SK-N-SH treated with all-trans-retinoic acid at 6 μM for 48 hours (cell line): Measurements from ENCODE around the gene CYLD.

Experiments
- ATAC-seq: fragments of 200-7000 bp; cut with Tn5 transposase; 3 replicates; pipeline ENCODE4 v1.9.1; 2020; ENCODE audit warnings: mild to moderate bottlenecking, moderate library complexity
- ARNTL ChIP-seq: fragments of 450-650 bp; formaldehyde crosslinking; IDR thresholded peaks from 2 replicates; pipeline ENCODE4 v1.5.0; 2020; ENCODE audit warnings: low read depth, mild to moderate bottlenecking, moderate library complexity, borderline replicate concordance
- BACH2 ChIP-seq: fragments of 250-450 bp; sonication (Bioruptor Pico); IDR thresholded peaks from 2 replicates; pipeline ENCODE4 v1.9.0; 2021; ENCODE audit warnings: mild to moderate bottlenecking, borderline replicate concordance
- CSDC2 ChIP-seq: fragments of 250-450 bp; sonication (Bioruptor Pico); IDR thresholded peaks from 2 replicates; pipeline ENCODE4 v1.5.0; 2020; ENCODE audit warnings: mild to moderate bottlenecking, moderate library complexity
- CSRNP3 ChIP-seq: fragments of 250-450 bp; sonication (Bioruptor Pico); IDR thresholded peaks from 2 replicates; pipeline ENCODE4 v1.5.1; 2021; ENCODE audit warnings: mild to moderate bottlenecking, moderate library complexity
- ESRRG ChIP-seq: fragments of 250-450 bp; sonication (Bioruptor Pico); IDR thresholded peaks from 2 replicates; pipeline ENCODE4 v1.6.1; 2021; ENCODE audit warnings: mild to moderate bottlenecking
- GLIS3 ChIP-seq: fragments of 250-450 bp; sonication (Bioruptor Pico); IDR thresholded peaks from 2 replicates; pipeline ENCODE4 v1.5.0; 2020; ENCODE audit warnings: mild to moderate bottlenecking, moderate library complexity
- ISL1 ChIP-seq: fragments of 250-450 bp; sonication (Bioruptor Pico); IDR thresholded peaks from 2 replicates; pipeline ENCODE4 v2.1.2; 2022; ENCODE audit warnings: mild to moderate bottlenecking, moderate library complexity
- OSR1 ChIP-seq: fragments of 250-450 bp; sonication (Bioruptor Pico); IDR thresholded peaks from 2 replicates; pipeline ENCODE4 v1.8.0; 2022; ENCODE audit warnings: moderate library complexity, mild to moderate bottlenecking, inconsistent platforms
- PATZ1 ChIP-seq: fragments of 250-450 bp; sonication (Bioruptor Pico); IDR thresholded peaks from 2 replicates; pipeline ENCODE4 v1.8.0; 2020; ENCODE audit warnings: mild to moderate bottlenecking, moderate library complexity, borderline replicate concordance
- POU6F1 ChIP-seq: fragments of 250-450 bp; sonication (Bioruptor Pico); IDR thresholded peaks from 2 replicates; pipeline ENCODE4 v1.8.0; 2021; ENCODE audit warnings: low read depth, mild to moderate bottlenecking, moderate library complexity, borderline replicate concordance
- PPARA ChIP-seq: fragments of 250-450 bp; sonication (Bioruptor Pico); IDR thresholded peaks from 2 replicates; pipeline ENCODE4 v1.5.0; 2020; ENCODE audit warnings: mild to moderate bottlenecking, borderline replicate concordance
- RARB ChIP-seq: fragments of 250-450 bp; sonication (Bioruptor Pico); IDR thresholded peaks from 2 replicates; pipeline ENCODE4 v1.8.0; 2021; ENCODE audit warnings: mild to moderate bottlenecking, moderate library complexity
- SNAI2 ChIP-seq: fragments of 250-450 bp; sonication (Bioruptor Pico); IDR thresholded peaks from 2 replicates; pipeline ENCODE4 v1.5.0; 2020; ENCODE audit warnings: mild to moderate bottlenecking, moderate library complexity
- TCF4 ChIP-seq: fragments of 250-450 bp; sonication (Bioruptor Pico); IDR thresholded peaks from 2 replicates; pipeline ENCODE4 v1.8.0; 2021; ENCODE audit warnings: mild to moderate bottlenecking, moderate library complexity, borderline replicate concordance
- TOX ChIP-seq: fragments of 250-450 bp; sonication (Bioruptor Pico); IDR thresholded peaks from 2 replicates; pipeline ENCODE4 v1.8.0; 2021; ENCODE audit warnings: mild to moderate bottlenecking, moderate library complexity, borderline replicate concordance
- TSHZ2 ChIP-seq: fragments of 250-450 bp; sonication (Bioruptor Pico); IDR thresholded peaks from 2 replicates; pipeline ENCODE4 v1.5.0; 2020; ENCODE audit warnings: mild to moderate bottlenecking, moderate library complexity
- ZC3H10 ChIP-seq: fragments of 250-450 bp; sonication (Bioruptor Pico); IDR thresholded peaks from 2 replicates; pipeline ENCODE4 v1.5.1; 2021; ENCODE audit warnings: mild to moderate bottlenecking, moderate library complexity
- ZFP3 ChIP-seq: fragments of 250-450 bp; sonication (Bioruptor Pico); IDR thresholded peaks from 2 replicates; pipeline ENCODE4 v1.5.0; 2020; ENCODE audit warnings: mild to moderate bottlenecking, moderate library complexity
- ZFP30 ChIP-seq: fragments of 450-650 bp; formaldehyde crosslinking; IDR thresholded peaks from 2 replicates; pipeline ENCODE4 v1.5.0; 2022; ENCODE audit warnings: mild to moderate bottlenecking, moderate library complexity
- ZNF565 ChIP-seq: fragments of 450-650 bp; formaldehyde crosslinking; conservative IDR thresholded peaks from 2 replicates; pipeline ENCODE4 v1.5.0; 2020; ENCODE audit warnings: low read depth, mild to moderate bottlenecking, moderate library complexity
- ZNF70 ChIP-seq: fragments of 450-650 bp; formaldehyde crosslinking; IDR thresholded peaks from 2 replicates; pipeline ENCODE4 v1.5.0; 2020; ENCODE audit warnings: mild to moderate bottlenecking, moderate library complexity
- ZNF8 ChIP-seq: fragments of 450-650 bp; formaldehyde crosslinking; IDR thresholded peaks from 2 replicates; pipeline ENCODE4 v1.5.0; 2020; ENCODE audit warnings: mild to moderate bottlenecking, moderate library complexity
- TF ChIP-seq, protein P1 (sequence below): fragments of 250-450 bp; sonication (Bioruptor Pico); IDR thresholded peaks from 2 replicates; pipeline ENCODE4 v1.5.1; 2020; ENCODE audit warnings: low read depth, mild to moderate bottlenecking, moderate library complexity

CYLD gene

GRCh38 chr16:50789757-50790156 lies 47.9 kb downstream of the CYLD start:
- no peak for ATAC-seq
- peak; percentile 98 for TF ChIP-seq ZFP30 (CRISPR knock-in tag)
- TF ChIP-seq TSHZ2 (CRISPR knock-in tag), result no peak

- no peak for ATAC-seq
- TF ChIP-seq GLIS3 (CRISPR knock-in tag), result no peak
- TF ChIP-seq ZC3H10 (CRISPR knock-in tag), result no peak
- no peak for TF ChIP-seq BACH2 (CRISPR knock-in tag)
- TF ChIP-seq ZNF70 (CRISPR knock-in tag), result no peak
- TF ChIP-seq SNAI2, result no peak
- no peak for TF ChIP-seq ISL1
- TF ChIP-seq OSR1, result no peak
- TF ChIP-seq CSRNP3, result no peak
- TF ChIP-seq POU6F1 (CRISPR knock-in tag), result no peak
- TF ChIP-seq RARB (CRISPR knock-in tag), result no peak
- no peak for TF ChIP-seq ARNTL (CRISPR knock-in tag)
- TF ChIP-seq, protein P1, sequence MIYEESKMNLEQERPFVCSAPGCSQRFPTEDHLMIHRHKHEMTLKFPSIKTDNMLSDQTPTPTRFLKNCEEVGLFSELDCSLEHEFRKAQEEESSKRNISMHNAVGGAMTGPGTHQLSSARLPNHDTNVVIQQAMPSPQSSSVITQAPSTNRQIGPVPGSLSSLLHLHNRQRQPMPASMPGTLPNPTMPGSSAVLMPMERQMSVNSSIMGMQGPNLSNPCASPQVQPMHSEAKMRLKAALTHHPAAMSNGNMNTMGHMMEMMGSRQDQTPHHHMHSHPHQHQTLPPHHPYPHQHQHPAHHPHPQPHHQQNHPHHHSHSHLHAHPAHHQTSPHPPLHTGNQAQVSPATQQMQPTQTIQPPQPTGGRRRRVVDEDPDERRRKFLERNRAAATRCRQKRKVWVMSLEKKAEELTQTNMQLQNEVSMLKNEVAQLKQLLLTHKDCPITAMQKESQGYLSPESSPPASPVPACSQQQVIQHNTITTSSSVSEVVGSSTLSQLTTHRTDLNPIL (CRISPR knock-in tag), result no peak
- no peak for TF ChIP-seq CSDC2 (CRISPR knock-in tag)
Observed at GRCh38 chr16:50791522-50791921, 49.6 kb downstream of the CYLD start.

- no peak for TF ChIP-seq CSDC2 (CRISPR knock-in tag)
- TF ChIP-seq SNAI2, result no peak
- TF ChIP-seq TOX (CRISPR knock-in tag), result no peak
- no peak for TF ChIP-seq RARB (CRISPR knock-in tag)
- TF ChIP-seq ZNF565 (CRISPR knock-in tag), result no peak
- TF ChIP-seq TCF4 (CRISPR knock-in tag), result no peak
- TF ChIP-seq PPARA (CRISPR knock-in tag), result no peak
- no peak for TF ChIP-seq GLIS3 (CRISPR knock-in tag)
- TF ChIP-seq, protein P1 (CRISPR knock-in tag), result no peak
- TF ChIP-seq POU6F1 (CRISPR knock-in tag), result no peak
- no peak for TF ChIP-seq ESRRG (CRISPR knock-in tag)
- no peak for TF ChIP-seq ZFP3 (CRISPR knock-in tag)
- no peak for TF ChIP-seq ZFP30 (CRISPR knock-in tag)
- no peak for TF ChIP-seq ARNTL (CRISPR knock-in tag)
- no peak for TF ChIP-seq TSHZ2 (CRISPR knock-in tag)
- TF ChIP-seq BACH2 (CRISPR knock-in tag), result no peak
- TF ChIP-seq ZNF8 (CRISPR knock-in tag), result no peak
- no peak for TF ChIP-seq PATZ1 (CRISPR knock-in tag)
- ATAC-seq, result no peak
Observed at GRCh38 chr16:50796829-50797228, 54.9 kb downstream of the CYLD start.
